K562 (cell line): ENCODE measurements around the gene RPS2. TPM values are rescaled to one million over a fixed set of nuclear protein-coding genes. Genes with fewer than 3 reads are reported as not detected.
A peak's percentile ranks its signal among the peaks of the same experiment; 100 is the strongest.

Experiments
- CREBBP ChIP-seq: IDR thresholded peaks from one replicate; pipeline ENCODE4 v1.6.1; 2012; ENCODE audit warnings: low read depth, mild to moderate bottlenecking, control low read depth, inconsistent platforms, low read length
- CUX1 ChIP-seq: fragments of 200-800 bp; sonication (Bioruptor generic); IDR thresholded peaks from 2 replicates; pipeline ENCODE4 v1.6.1; 2016; ENCODE audit warnings: missing genetic modification characterization, missing compliant biosample characterization
- KAT2B ChIP-seq: IDR thresholded peaks from one replicate; pipeline ENCODE4 v1.6.1; 2012; ENCODE audit warnings: low read depth, mild to moderate bottlenecking, control low read depth, inconsistent platforms, low read length, moderate library complexity
- NBN ChIP-seq: fragments of 450-650 bp; IDR thresholded peaks from 2 replicates; pipeline ENCODE4 v1.6.1; 2016; ENCODE audit warnings: low read depth, mild to moderate bottlenecking
- NR2C2 ChIP-seq, 2 experiments: fragments of 200-800 bp in 1 of 2; sonication (Bioruptor generic) in 1 of 2; sonication (generic) in 1 of 2; formaldehyde crosslinking in 1 of 2; IDR thresholded peaks; 2 replicates each; pipeline versions ENCODE4 v1.6.1 to v1.8.0; 2016 to 2022; ENCODE audit warnings: mild to moderate bottlenecking in 1 of 2, missing compliant biosample characterization in 1 of 2, missing genetic modification characterization in 1 of 2, missing genetic modification reagents in 1 of 2
- PHF21A ChIP-seq: fragments of 450-650 bp; IDR thresholded peaks from 2 replicates; pipeline ENCODE4 v1.6.1; 2017; ENCODE audit warnings: low read depth, borderline replicate concordance
- PTBP1 ChIP-seq: fragments of 200-400 bp; formaldehyde crosslinking; IDR thresholded peaks from 2 replicates; pipeline ENCODE4 v1.6.1; 2017; ENCODE audit warnings: low read depth, low read length
- SMAD2 ChIP-seq: fragments of 150-350 bp; IDR thresholded peaks from 2 replicates; pipeline ENCODE4 v1.6.1; 2014; ENCODE audit warnings: low read depth, mild to moderate bottlenecking, low read length
- ZBTB7A ChIP-seq: IDR thresholded peaks from 2 replicates; pipeline ENCODE4 v1.6.1; 2011; ENCODE audit warnings: low read depth, mild to moderate bottlenecking, low read length, moderate library complexity, borderline replicate concordance; ENCODE audit not compliant: control insufficient read depth
- ZNF224 ChIP-seq: sonication (generic); formaldehyde crosslinking; IDR thresholded peaks from 2 replicates; pipeline ENCODE4 v1.8.0; 2022; ENCODE audit warnings: mild to moderate bottlenecking, missing genetic modification reagents
- ZNF75A ChIP-seq: fragments of 450-650 bp; formaldehyde crosslinking; IDR thresholded peaks from 2 replicates; pipeline ENCODE4 v1.4.0; 2020; ENCODE audit warnings: mild to moderate bottlenecking
- polyA plus RNA-seq, 8 experiments: library from polyadenylated mRNA; depleted of rRNA in 4 of 8; stranded (reverse) in 5 of 8; unstranded in 3 of 8; fragments of >200 nt; fragmentation: Nextera tagmentation in 2 of 8; fragmentation: Illumina TruSeq in 1 of 8; extraction: Ambion mirVana in 2 of 8; extraction: Trizol in 1 of 8; gene quantifications; 2 replicates each; pipeline versions ENCODE4 v1.2.1 to v1.2.3, GENCODE V29; 2011 to 2014; ENCODE audit warnings: inconsistent platforms in 1 of 8, missing spikeins in 1 of 8
- total RNA-seq, 7 experiments: library from RNA; depleted of rRNA in 6 of 7; stranded (reverse); fragments of >200 nt in 6 of 7; fragmentation: Illumina TruSeq in 2 of 7; extraction: Trizol in 2 of 7; gene quantifications; 2 replicates each; pipeline versions ENCODE4 v1.2.1 to v1.2.3, GENCODE V29; 2011 to 2021; ENCODE audit warnings: low replicate concordance in 1 of 7
- TF ChIP-seq, protein P1 (sequence below): conservative IDR thresholded peaks from 2 replicates; pipeline ENCODE4 v1.6.1; 2011; ENCODE audit warnings: low read depth, mild to moderate bottlenecking, low read length; ENCODE audit not compliant: control insufficient read depth
- TF ChIP-seq, protein P2 (sequence below): sonication (generic); formaldehyde crosslinking; IDR thresholded peaks from 2 replicates; pipeline ENCODE4 v1.8.1; 2023; ENCODE audit warnings: mild to moderate bottlenecking, missing genetic modification reagents
- TF ChIP-seq, protein P3 (sequence below): sonication (generic); formaldehyde crosslinking; IDR thresholded peaks from 2 replicates; pipeline ENCODE4 v1.8.1; 2023; ENCODE audit warnings: mild to moderate bottlenecking, missing genetic modification reagents

RPS2 gene
- total and polyA plus RNA-seq, 9 of the 15 experiments (the other 6 are each of a cell fraction or from before 2014, with no cell fraction given) = 834 to 4,794 (median 3,793) TPM

DNA sequence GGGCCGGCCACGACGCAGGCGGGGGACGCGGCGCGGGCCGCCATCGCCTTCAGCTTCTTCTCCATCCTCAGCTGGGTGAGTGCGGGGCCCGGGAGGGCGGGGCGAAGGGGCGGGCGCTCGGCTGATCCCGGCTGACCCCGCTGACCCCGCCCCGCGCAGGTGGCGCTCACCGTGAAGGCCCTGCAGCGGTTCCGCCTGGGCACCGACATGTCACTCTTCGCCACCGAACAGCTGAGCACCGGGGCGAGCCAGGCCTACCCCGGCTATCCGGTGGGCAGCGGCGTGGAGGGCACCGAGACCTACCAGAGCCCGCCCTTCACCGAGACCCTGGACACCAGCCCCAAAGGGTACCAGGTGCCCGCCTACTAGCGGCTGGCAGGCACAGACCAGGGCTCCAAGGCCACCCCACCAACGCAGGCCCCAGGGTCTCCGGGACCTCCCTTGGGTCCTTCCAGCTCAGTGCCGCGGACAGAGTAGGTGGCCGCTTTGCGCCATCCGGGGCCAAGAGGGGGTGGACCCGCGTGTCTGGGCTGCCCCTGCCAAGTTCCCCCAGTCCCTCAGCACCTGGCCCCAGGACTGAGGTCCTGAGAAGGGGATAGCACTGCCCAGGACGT, 28.2 kb upstream of the RPS2 start (continued):
- TF ChIP-seq, protein P1, sequence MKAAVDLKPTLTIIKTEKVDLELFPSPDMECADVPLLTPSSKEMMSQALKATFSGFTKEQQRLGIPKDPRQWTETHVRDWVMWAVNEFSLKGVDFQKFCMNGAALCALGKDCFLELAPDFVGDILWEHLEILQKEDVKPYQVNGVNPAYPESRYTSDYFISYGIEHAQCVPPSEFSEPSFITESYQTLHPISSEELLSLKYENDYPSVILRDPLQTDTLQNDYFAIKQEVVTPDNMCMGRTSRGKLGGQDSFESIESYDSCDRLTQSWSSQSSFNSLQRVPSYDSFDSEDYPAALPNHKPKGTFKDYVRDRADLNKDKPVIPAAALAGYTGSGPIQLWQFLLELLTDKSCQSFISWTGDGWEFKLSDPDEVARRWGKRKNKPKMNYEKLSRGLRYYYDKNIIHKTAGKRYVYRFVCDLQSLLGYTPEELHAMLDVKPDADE = no peak
- TF ChIP-seq, protein P2, sequence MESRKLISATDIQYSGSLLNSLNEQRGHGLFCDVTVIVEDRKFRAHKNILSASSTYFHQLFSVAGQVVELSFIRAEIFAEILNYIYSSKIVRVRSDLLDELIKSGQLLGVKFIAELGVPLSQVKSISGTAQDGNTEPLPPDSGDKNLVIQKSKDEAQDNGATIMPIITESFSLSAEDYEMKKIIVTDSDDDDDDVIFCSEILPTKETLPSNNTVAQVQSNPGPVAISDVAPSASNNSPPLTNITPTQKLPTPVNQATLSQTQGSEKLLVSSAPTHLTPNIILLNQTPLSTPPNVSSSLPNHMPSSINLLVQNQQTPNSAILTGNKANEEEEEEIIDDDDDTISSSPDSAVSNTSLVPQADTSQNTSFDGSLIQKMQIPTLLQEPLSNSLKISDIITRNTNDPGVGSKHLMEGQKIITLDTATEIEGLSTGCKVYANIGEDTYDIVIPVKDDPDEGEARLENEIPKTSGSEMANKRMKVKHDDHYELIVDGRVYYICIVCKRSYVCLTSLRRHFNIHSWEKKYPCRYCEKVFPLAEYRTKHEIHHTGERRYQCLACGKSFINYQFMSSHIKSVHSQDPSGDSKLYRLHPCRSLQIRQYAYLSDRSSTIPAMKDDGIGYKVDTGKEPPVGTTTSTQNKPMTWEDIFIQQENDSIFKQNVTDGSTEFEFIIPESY (CRISPR knock-in tag) = 0 out of 2 replicates have a peak, but pooled peaks have one; percentile 11
- TF ChIP-seq ZBTB7A (0 out of 2 replicates have a peak, but pooled peaks have one; percentile 8), SMAD2 (no peak), KAT2B (no peak), NBN (no peak), PTBP1 (no peak), ZNF75A (CRISPR knock-in tag) (no peak), CUX1 (CRISPR knock-in tag) (no peak), PHF21A (no peak), ZNF224 (CRISPR knock-in tag) (no peak), CREBBP (no peak), NR2C2 (CRISPR knock-in tag; IDR thresholded peaks at IDR 0.05) (no peak), NR2C2 (tag; IDR thresholded peaks at IDR 0.05) (peak; percentile 77; the same call in 1 of the 2 replicates)
- TF ChIP-seq, protein P3, sequence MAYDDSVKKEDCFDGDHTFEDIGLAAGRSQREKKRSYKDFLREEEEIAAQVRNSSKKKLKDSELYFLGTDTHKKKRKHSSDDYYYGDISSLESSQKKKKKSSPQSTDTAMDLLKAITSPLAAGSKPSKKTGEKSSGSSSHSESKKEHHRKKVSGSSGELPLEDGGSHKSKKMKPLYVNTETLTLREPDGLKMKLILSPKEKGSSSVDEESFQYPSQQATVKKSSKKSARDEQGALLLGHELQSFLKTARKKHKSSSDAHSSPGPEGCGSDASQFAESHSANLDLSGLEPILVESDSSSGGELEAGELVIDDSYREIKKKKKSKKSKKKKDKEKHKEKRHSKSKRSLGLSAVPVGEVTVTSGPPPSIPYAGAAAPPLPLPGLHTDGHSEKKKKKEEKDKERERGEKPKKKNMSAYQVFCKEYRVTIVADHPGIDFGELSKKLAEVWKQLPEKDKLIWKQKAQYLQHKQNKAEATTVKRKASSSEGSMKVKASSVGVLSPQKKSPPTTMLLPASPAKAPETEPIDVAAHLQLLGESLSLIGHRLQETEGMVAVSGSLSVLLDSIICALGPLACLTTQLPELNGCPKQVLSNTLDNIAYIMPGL = no peak
